Measurements from ENCODE around the gene SNAP91.

- no peak for TF ChIP-seq EZH2phosphoT487 (IDR thresholded peaks at IDR 0.05; ENCODE audit: borderline replicate concordance, low read length)
- TF ChIP-seq EZH2 (IDR thresholded peaks at IDR 0.05; ENCODE audit: low read length, unreplicated experiment), result no peak
These were observed 190.0 kb downstream of the SNAP91 start for GRCh38 chr6:83518816-83519480.
